Hair follicle dermal papilla cell (primary cell): ENCODE results near the gene MAP7D3. TPM values are rescaled to one million over a fixed set of nuclear protein-coding genes. Genes with fewer than 3 reads are reported as not detected.

ENCODE experiments used
- total RNA-seq: library from RNA; depleted of rRNA; stranded (reverse); fragments of >200 nt; gene quantifications from 2 replicates; pipeline ENCODE4 v1.2.3, GENCODE V29; 2012

MAP7D3 gene
- 26.0 and 28.1 TPM in 2 replicates for total RNA-seq

GRCh38 chrX:136251041-136251991, at the start of gene MAP7D3:
TSS of gene MAP7D3 (minus strand) at chrX:136251400. CDS start at chrX:136251358, 42 bp downstream.

GRCh38 chrX:136300721-136301120, 49.5 kb upstream of the MAP7D3 start, which contains the start of gene ADGRG4:
TSS of gene ADGRG4 (plus strand) at chrX:136300963. CDS start at chrX:136308778, 7,815 bp downstream.

Other genes with a start within 250 kb of the MAP7D3 start
- gene FHL1, start 103.9 kb downstream of the MAP7D3 start, total RNA-seq, result 135 and 174 TPM in 2 replicates
- not detected in 2 replicates for gene ADGRG4, start 49.6 kb upstream of the MAP7D3 start, total RNA-seq
- not detected in 2 replicates for gene BRS3, start 236.5 kb upstream of the MAP7D3 start, total RNA-seq
- gene HTATSF1, start 246.2 kb upstream of the MAP7D3 start, total RNA-seq, result 25.5 and 29.4 TPM in 2 replicates